Liver (tissue), 3 donors: ENCODE results near the gene RANBP17.

ENCODE experiments used
- EGR1 ChIP-seq, 2 donors: IDR thresholded peaks; 2 replicates each; pipeline ENCODE4 v1.6.1; 2016 to 2018; ENCODE audit warnings: antibody characterized with exemption in 2 of 2, low read depth in 2 of 2
- GABPA ChIP-seq, 2 donors: IDR thresholded peaks in 1 of 2; conservative IDR thresholded peaks in 1 of 2; 2 replicates each; pipeline ENCODE4 v1.6.1; 2016; ENCODE audit warnings: antibody characterized with exemption in 2 of 2, mild to moderate bottlenecking in 1 of 2, moderate library complexity in 1 of 2
- RAD21 ChIP-seq, 2 donors: IDR thresholded peaks; 2 replicates each; pipeline ENCODE4 v1.6.1; 2016; ENCODE audit warnings: antibody characterized with exemption in 2 of 2, mild to moderate bottlenecking in 2 of 2
- REST ChIP-seq: IDR thresholded peaks from 2 replicates; pipeline ENCODE4 v1.6.1; 2016; ENCODE audit warnings: antibody characterized with exemption, mild to moderate bottlenecking
- RXRA ChIP-seq, 2 donors: IDR thresholded peaks; 2 replicates each; pipeline ENCODE4 v1.6.1; 2017 to 2018; ENCODE audit warnings: antibody characterized with exemption in 2 of 2, mild to moderate bottlenecking in 1 of 2
- YY1 ChIP-seq: IDR thresholded peaks from 2 replicates; pipeline ENCODE4 v1.6.1; 2016; ENCODE audit warnings: antibody characterized with exemption, mild to moderate bottlenecking
- TF ChIP-seq, protein P1 (sequence below): fragments of 150-350 bp; IDR thresholded peaks from 2 replicates; pipeline ENCODE4 v1.5.1; 2017; ENCODE audit warnings: improper control_type of control experiment, low read depth, low read length; ENCODE audit not compliant: missing input control
- donor health status: healthy.
- donor health status: healthy.

DNA sequence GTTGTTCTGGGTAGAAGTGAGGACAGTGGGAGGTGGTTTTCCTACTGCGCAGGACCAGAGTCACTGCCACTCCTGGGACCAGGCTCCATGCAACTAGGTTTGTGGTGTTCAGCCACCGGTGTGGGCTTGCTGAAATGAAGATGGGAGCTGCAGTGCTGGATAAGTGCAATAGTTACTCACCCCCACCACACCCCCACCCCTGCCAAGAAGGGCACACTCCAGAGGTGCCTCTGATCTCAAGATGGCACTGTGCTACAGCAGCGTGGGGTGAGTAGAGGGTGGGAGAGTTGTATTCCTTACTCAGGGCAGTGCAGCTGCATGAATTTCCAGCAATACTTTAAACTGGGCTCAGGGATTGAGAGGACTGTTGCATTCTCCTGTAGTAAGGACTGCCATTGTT, 259.8 kb downstream of the RANBP17 start:
- TF ChIP-seq, protein P1, sequence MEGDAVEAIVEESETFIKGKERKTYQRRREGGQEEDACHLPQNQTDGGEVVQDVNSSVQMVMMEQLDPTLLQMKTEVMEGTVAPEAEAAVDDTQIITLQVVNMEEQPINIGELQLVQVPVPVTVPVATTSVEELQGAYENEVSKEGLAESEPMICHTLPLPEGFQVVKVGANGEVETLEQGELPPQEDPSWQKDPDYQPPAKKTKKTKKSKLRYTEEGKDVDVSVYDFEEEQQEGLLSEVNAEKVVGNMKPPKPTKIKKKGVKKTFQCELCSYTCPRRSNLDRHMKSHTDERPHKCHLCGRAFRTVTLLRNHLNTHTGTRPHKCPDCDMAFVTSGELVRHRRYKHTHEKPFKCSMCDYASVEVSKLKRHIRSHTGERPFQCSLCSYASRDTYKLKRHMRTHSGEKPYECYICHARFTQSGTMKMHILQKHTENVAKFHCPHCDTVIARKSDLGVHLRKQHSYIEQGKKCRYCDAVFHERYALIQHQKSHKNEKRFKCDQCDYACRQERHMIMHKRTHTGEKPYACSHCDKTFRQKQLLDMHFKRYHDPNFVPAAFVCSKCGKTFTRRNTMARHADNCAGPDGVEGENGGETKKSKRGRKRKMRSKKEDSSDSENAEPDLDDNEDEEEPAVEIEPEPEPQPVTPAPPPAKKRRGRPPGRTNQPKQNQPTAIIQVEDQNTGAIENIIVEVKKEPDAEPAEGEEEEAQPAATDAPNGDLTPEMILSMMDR, result no peak
- TF ChIP-seq RAD21 (IDR thresholded peaks at IDR 0.05) (no peak), GABPA (IDR thresholded peaks at IDR 0.05 in 1 of 2, conservative IDR thresholded peaks at IDR 0.05 in 1 of 2) (no peak), EGR1 (IDR thresholded peaks at IDR 0.05; ENCODE audit: low read depth in 2 of 2) (no peak), RXRA (IDR thresholded peaks at IDR 0.05) (no peak), REST (no peak), YY1 (no peak)
